ENCODE measurements around the gene RSRP1.

The RSRP1 gene

DNA sequence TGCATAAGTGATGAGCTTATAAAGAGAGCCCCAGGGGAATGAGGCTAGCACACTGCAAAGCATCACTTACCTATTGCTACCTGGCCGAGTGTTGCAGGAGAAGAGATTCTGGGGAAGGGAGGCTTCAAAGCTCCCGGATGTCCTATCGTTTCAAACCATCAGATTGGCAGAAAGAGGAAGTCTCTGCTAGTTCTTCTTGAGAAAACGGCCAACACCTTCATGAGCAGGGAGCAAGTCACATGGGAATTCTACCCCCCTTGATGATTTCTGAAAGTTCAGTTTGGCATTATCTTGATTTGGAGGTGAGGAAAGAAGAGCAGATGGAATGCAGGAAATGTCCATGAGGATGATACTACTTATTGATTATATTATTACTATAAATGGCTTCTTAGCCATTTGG lies 31.1 kb downstream of the RSRP1 start:
- no peak for DNase-seq

DNA sequence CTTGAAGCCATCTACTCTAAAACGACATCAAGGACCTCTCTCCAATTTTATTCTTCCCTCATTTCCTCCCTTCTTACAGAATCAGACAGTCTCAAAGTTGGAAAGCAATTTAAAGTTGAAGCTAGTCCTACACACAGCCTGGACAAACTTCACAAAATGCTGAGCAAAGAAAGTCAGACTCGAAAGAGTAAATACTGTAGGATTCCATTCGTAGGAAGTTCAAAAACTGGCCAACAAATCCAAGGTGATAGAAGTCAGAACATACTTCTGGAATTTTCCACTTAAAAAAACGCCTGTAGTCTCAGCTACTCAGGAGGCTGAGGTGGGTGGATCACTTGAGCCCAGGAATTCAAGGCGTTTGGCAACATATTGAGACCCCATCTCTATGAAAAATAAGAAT lies 34.5 kb downstream of the RSRP1 start:
- no peak for DNase-seq

DNA sequence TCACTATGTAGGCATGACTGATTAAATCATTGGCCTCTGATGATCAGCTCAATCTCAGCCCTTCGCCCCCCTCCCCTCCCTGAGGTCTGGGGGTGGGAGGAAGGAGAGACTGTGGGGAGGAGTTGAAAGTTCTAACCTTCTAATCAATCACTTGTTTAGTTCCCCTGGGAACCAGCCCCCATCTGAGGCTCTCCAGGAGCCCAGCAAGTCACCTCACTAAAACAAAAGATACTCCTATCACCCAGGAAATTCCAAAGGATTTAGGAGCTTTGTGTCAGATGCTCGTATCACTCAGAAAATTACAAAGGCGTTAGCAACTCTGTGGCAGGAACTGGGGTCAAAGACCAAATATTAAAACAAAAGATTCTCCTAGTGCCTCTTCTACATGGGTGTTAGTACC lies 36.5 kb downstream of the RSRP1 start:
- DNase-seq: no peak

DNA sequence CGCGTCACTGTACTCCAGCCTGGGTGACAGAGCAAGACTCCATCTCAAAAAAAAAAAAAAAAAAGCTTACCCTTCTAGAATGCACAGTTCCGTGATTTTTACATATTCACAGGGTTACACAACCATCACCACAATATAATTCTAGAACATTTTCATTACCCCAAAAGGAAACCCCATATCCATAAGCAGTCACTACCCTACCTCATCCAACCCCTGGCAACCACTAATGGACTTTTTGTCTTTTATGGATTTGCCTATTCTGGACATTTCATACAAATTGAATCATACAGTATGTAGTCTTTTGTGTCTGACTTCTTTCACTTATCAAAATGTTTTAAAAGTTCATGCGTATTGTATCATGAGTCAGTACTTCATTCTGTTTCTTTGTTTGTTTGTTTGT lies 37.7 kb downstream of the RSRP1 start:
- DNase-seq: no peak

DNA sequence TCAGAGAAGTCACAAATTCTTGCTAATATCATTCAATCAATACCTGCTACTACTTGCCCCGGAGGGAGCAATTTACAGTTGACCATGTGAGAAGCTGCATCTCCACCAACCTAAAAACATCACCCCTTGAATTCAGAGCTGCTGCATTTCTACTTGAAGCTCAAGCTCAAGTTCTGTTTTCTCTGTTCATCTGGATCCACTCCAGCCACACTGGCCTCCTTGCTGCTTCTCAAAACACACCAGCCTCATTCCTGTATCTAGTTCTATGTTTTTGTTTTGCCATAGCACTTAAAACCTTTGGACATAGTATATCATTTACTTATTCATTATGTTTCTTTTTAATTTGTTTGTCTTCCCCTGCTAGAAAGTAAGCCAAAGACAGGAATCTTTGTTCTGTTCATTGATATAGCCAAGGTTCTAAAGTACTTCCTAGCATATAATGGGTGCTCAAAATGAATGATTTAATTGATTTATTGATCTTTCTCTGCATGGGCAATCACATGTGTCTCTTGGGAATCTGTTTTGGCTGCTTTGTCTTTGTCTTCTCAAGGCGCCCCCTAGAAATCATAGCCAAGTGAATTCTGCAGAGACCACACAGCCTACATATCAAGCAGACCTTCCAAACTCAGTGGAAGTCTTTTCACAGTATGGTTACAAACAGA lies 38.6 kb downstream of the RSRP1 start:
- DNase-seq: no peak

DNA sequence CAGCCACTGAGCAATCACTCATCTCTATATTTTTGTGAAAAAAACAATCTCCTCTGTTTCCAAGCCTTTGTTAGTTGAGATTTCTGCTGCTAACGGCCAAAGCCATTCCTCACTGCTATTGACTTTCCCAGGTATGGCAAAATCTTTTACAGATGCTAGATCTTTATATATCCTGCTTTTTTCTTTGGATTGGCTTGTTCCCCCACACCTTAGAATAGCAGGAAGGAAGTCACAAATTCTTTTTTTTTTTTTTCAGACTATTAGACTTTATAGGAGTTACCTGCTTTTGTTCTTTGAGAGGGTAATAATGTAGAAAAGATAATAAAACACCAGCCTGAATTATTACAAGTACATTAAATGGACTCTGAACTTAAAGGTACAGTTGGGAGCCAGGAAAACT lies 39.2 kb downstream of the RSRP1 start:
- no peak for DNase-seq

DNA sequence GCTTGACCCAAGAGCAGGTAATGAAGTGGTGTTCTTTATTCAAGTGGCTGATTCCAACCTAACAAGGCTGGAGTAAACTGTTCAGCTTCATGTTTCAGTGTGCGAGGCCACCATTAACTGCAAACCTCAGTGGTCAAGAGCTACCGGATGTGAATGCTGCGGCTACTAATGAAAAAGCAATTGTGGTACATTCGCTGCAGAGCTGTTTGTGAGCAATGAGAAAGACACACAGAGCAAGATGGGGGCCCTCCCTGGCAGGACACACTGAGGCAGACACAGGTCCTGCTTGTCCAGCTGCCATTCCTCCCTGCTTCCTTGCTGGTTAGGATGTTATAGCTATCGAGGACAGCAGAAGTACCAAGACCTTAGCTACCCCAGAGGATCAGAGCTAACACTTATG lies 41.1 kb downstream of the RSRP1 start:
- DNase-seq: no peak

DNA sequence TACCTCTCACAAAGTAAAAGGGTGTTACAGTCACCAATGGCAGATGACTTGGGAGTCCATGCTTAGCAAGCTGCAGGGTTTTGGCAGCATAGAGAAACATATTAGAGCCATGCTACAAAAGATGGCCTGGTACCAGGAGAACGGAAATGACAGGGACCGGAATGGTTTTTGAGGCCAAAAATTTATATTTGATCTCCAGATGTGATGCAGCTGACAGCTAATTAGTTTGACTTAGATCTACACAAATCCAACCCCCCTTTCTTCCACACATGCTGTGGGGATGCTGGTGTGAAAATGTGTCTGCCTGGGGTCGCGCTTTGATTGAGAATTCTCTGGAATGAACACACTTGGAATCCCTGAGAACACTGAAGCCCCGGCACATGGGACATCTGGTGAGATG lies 41.5 kb downstream of the RSRP1 start:
- DNase-seq: no peak

DNA sequence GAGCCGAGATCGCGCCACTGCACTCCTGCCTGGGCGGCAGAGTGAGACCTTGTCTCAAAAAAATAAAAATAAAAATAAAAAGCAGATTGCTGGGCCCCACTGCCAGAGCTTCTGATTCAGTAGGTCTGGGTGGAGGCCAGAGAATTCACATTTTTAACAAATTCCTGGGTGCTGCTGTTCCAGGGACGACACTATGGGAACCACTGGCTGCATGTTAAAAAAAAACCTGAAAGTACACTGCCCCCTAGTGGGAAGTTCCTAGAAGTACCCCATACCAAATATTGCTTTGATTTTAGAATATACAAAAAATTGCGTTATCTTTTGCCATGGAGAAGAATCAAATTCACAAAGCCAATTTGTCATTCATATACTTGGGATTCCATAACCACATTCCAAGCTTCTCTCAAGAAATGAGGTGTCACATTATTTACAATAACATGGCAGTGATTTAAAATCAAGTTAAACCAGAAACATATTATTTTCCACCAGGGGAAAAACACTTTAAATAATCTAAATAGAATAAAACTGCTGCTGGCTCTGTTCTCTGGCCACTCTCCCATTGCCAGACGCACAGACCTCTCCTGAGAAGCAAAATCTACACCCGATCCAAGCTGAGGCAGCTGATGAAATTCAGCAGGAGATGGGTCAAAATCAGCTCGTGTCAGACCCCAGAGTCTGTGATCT lies 42.3 kb downstream of the RSRP1 start:
- no peak for DNase-seq

DNA sequence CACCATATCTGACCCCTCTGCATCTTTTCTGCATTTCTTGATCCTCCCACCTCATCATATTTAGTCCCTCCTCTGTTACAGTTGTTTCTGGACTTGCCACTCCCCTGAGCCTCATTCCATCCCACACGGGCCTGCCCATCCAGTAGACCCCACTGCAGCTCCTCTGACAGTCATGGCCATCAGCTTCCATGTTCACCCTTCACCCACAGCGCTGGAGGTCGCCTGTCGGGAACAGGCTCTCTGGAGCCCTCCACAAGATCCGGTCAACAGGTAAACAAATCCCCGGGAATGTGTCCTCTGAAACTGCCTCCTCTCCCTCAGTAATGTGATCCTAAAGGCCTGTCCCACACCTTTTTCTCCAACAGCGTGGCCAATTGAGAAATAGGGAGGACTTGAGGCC lies 46.2 kb downstream of the RSRP1 start:
- DNase-seq: no peak

DNA sequence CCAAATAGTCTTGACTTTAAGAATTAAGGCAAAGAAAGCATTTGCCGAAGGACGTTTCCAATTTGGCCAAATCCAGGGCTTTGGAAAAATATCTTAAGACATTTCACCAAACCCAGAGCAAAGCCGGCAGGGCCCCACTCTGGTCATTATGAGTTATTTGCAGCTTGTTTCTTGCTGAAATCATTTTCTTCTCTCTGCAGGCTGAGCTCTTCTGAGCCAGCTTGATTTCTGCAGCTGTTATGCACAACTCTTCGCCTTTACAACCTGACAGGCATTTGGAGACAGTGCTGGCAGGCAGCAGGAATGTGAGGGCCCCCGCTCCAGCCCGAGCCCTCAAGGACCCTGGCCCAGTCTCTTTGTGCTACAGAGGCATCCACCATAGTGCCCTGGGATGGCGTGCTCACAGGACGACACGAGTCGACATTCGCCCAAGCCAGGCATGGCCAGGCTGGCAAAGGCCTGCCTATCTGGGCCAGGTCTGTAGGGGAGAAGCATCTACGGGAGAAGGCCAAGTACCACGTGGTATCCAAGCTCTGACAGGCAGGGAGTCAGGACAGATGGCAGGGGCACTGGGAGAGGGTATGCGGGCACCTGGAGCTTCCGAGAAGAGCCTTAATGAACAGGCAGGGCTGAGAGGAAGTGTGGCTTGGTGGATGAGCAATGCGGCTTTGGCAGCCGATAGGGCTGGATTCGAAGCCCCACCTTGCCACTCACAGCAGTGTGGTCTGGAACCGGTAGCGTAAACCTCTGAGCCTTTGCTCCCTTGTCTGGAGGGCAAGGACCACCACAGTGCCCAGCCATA lies 47.2 kb downstream of the RSRP1 start:
- no peak for DNase-seq

DNA sequence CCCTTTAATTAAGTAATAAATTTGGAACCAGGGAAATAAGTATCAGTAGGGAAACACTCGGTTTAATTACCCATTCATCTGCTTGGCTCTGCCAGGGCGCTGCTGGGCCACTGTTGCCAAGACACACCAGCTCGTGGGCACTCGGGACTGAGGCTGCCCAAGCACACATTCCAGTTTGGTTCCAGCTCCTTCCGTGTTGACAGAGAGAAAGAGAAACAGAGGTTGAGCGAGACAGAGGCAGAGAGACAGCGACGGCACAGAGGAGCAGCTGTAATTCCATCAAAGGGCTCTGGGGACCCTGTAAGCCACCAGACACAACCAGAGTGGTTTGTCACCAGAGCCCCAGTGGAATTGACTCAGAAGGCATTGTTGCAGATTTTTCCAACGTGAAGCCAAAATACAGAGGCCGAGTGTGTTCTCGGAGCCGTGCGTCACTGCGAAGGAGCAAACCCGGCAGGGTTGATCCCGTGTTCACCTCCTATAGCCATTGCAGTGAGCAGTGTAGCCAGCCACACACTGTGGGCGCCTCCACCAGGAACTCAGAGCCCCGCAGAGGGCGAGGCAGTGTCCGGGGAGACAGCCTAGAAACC lies 48.5 kb downstream of the RSRP1 start:
- DNase-seq: no peak

DNA sequence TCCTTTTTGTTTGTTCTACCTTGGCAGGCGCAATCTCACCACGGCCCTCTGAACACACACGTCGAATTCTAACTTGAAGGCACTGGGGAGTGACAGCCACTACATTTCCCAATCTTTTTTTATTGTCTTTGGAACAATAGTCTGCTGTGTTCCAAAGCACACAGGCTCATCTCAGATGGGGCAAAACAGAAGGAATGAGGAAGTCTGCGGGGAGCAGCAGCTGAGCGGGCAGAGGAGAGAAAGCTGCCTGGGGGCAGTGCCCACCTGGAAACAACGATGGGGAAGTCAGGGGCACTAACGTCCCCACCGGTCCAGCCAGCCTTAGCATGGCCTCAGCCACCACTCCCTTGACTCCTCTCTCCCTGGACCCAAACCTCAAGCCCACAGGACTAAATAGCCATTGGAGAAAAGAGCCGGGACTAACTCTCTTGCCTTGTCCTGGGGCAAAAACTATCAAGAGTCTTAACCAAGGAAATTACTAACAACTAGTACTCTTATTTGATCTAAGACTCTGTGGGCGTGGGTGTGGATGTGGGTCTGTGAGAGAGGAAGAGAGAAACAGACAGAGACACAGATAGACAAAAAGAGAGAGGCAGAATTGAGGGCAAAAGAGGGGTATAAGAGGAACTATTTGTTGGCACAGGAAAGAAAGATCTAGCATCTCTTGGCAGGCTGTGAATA lies 49.1 kb downstream of the RSRP1 start:
- no peak for DNase-seq

DNA sequence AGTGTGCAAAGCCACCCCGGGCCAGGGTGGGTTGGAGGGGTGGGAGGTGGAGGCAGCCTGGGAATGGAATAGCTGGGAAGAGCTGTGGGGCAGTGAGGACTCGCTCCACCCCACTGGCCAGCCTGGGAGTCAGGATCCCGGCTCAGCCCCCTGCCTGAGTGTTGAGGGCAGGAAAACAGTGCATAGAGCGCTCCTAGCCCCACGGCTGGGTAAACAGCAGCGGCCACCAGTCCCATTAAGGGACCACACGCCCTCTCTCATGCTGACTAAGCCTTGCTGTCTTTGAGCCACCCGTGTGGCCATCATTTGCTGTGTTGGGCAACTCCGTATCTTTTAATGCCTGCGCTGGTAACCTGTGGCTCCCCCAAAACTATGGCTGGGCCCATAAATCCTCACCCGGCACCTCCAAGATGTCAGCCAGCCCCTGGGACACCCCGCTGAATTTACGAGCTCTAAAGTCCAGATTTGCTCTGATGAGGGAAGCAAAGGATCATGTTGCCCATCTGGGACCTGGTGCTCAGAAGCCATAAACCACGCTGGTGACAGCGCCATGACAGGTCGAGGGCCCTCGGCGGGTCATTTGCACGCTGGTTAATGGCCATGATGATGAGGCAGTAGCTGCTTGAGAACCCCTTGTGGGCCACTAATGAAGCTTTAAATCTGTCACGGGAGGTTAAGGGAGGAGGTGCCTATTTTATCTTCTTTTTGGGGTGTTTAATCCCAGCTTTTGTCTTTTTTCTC lies 49.8 kb downstream of the RSRP1 start:
- DNase-seq: no peak

DNA sequence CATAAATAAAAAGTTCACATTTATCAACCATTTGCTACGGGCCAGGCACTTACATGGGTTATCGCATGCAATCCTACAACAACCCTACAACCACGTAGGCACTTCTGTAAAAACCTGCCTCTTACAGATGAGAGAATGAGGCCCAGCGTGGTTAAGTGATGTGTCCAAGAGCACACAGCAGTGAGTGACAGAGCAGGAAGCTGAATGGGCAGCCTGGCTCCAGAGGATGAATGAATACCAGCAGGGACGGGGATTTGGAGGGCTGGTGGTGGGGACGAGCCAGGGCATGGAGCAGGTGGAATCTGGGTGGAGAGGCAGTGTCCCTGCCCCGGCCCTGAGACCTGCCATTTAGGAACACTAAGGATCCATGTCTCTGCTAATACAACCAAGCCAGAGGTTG lies 50.4 kb downstream of the RSRP1 start:
- no peak for DNase-seq

DNA sequence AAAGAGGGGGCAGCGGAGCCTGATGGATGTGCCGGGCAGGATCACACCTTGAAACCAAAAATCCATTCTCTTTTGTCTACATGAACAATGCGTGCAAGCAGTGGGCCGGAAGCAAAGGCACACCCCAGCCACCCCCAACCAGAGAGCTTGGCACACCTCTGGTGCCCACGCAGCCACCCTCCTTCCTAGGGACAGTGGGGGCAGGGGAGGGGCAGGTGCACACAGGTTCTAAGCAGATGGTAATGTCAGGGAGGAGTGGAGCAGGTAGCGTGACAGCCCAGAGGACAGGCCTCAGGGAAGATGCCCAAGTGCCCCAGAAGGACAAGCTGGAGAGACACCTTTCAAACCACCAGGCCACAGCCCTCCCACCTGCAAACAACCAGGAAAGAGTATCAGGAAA lies 51.4 kb downstream of the RSRP1 start:
- no peak for DNase-seq

DNA sequence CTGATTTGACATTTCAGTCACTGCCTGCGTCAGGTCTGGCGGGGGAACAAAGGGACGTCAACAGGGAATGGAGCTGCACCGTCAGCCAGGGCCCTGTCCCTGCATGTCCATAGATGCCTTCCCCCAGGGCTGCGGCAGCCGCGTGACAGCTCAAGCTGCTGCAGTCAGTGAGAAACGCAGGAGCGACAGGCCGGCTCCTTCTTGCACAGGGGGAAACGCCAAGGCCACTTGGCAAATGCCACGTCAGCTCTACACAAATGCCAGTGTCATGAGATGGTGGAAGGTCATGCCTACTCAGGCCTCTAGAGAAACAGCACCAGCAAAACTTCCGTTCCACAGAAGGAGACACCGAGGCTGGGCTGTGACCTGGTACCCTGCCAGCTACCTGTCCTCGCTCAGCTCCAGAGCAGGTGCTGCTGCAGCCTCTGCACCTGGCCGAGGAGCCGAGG lies 52.7 kb downstream of the RSRP1 start:
- no peak for DNase-seq

DNA sequence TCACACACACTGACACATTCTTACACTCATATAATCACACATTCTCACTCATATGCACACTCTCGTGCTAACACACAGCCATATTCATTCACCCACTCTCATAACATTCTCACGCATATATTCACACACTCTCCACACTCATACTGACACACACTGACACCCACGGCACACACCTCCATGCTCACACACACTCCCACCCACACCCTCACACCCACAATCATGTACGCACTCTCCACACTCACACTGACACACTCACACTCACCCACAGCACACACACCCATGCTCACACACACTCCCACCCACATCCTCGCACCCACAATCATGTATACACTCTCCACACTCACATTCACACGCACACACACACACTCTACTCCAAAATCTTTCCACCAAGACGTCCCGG lies 53.2 kb downstream of the RSRP1 start:
- no peak for DNase-seq

DNA sequence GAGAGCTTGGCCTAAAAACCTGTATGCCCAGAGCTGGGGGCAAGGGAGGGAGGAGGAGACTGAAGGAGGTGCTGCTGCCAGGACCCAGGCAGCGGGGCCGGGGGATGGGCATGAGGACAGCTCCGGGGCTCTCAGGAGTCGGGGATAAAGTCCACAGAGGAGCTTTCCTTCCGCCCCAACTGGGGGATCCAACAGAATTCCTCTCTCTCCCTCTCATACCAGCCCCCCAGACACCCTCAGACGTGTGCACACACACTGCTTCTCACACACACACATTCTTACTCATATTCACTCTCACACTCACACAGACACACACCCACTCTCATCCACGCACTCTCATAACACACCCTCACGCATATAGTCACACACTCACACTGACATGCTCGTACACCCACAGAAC lies 54.0 kb downstream of the RSRP1 start:
- DNase-seq: no peak
